GDM1 (cell line): ENCODE measurements around the gene PRAMEF5.
"Not testable (repeated sequence)": the region's sequence is repeated elsewhere in the genome, so short reads cannot be mapped to it uniquely, and the experiment has no call there.

Experiments used
- DNase-seq: peaks from one replicate; lab custom pipeline; 2025; lab: John Stamatoyannopoulos, UW

PRAMEF5 gene

DNA sequence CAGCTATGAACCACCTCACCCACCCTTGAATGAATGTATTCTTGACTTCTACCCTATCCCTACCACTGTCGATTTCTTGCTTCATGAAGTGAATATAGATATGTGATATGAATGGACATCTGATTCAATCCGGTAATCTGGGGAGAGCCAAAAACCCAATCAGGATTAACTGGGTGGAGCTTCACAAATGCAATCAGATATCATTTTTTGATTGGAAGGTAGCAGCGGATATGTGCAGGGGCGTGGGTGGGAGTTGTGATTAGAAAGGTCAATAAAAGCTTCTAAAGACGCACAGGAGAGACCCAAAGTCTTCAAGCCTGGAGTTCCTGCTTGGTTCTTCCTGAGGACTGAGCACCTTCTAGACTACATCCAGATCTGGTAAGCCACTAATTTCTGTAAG, at the start of gene PRAMEF5:
TSS of gene PRAMEF5 (plus strand) at position 301 of the 400 bp plus-strand sequence. CDS start 5,071 bp downstream, outside the sequence.
- not testable (repeated sequence) for DNase-seq

DNA sequence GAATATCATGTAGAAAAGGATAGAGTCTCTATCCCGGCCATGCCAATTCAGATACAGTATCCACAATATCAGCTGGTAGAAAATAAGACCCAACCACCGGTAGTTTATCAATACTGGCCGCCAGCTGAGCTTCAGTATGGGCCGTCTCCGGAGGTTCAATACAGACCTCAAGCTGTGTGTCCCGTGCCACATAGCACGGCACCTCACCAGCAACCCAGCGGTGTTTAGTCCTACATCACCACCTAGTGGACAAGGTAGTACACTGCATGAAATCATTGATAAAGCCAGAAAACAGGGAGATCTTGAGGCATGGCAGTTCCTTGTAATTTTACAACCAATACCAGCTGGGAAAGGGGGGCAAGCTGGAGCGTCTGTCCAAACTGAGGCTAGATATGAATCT, 45.3 kb upstream of the PRAMEF5 start:
- DNase-seq: not testable (repeated sequence)

DNA sequence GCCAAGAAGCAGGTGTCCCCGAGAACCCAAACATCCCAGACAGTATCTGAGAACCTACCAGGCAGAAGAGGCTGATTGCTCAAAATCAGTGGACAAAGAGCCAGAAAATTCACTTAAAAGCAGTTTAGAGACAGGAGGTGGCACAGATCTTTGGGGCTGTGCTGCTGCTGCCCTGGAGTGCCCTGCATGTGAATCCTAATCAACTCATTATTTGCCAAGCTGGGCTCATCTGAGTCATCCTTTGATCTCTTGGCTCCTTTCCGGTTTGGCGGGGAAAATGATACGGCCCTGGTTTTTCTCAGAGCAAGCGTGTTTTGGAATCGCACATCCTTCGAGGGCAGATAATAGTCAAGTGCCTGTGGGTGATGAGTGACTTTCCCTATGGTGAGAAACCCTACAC, 37.4 kb upstream of the PRAMEF5 start:
- not testable (repeated sequence) for DNase-seq

DNA sequence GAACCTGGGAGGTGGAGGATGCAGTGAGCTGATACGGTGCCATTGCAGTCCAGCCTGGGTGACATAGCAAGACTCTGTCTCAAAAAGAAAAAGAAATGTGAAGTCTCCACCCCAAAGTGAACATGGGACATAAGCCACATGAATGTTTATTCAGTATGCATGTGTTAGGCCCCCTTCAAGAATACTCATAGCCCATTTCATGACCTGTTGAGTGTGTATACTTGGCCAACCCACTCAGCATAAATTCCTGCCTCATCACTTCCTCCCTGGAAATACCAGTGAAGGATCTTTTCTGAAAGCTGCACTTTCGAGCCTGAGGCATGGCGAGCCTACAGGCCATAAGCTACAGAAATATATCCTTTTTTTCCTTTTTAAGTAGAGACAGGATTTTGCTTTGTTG, 34.8 kb upstream of the PRAMEF5 start:
- not testable (repeated sequence) for DNase-seq

DNA sequence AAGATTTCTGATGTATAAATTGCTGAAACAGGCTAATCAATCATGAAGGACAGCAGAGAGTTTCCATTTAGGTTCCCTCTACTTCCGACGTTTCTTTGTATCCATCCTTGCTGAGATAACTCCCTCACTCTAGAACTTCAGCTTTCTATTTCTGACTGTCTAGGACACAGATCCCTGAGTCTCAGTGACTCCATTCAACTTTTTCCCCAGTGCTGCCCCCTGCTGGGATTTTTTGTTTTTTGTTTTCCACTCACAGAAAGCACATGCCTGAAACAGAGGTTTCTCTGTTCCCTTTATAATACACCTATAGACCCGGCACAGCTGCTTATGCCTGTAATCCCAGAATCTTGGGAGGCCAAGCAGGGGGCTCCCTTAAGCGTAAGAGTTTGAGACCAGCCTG, 31.2 kb upstream of the PRAMEF5 start:
- not testable (repeated sequence) for DNase-seq

DNA sequence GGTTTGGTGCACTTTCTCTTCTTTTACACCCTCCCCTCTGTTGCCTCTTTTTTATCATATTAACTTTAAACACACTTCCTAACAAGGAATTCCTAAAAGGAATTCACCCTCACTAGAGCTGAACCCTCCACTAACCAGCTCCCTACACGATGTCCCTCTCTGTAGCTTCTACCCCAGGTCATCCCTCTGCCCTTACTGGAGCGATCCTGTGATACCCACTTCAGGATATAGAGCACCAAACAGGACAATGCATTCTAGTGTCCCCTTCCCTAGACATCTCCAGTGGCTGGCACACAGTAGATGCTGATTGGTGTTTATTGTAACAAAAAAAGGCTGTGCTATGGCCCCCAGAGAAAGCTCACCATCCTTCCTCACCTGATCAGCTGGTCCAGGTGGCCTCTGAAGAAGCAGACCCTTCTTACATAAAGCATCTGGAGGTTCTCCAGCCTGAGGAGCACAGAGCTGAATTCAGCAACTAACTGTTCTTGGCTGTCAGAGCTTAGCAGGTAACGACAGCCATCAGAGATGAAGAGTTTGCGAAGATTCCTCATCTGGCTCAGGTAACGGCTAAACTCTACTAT, 29.4 kb upstream of the PRAMEF5 start:
- no peak for DNase-seq

DNA sequence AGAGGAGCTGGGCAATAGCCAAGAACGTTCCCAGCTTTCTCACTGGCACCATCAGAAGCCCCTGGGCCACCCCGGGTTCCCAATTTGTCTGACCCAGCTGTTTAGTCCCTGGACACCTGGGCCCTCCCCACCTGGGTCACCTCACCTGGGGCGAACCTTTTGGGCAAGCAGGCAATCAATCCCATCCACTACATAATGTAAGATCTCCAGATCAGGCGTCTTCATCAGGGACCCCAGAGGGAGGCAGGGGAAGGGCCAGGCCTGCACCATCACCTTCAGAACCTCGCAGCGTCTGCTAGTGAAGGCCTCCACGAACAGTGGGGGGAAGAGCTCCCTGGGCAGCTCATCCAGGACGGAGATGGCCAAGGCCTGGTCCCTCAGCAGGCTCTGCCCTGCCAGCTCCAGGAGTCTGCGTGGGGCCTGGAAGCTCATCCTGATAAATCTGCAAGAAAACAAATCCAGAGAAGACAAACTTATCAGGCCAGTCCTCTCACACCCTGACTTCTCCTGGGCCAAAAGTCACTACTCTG, 28.3 kb upstream of the PRAMEF5 start, which contains the start of gene PRAMEF18:
TSS of gene PRAMEF18 (minus strand) at position 480 of the 530 bp plus-strand sequence. CDS start at position 432, 48 bp downstream.
- not testable (repeated sequence) for DNase-seq

DNA sequence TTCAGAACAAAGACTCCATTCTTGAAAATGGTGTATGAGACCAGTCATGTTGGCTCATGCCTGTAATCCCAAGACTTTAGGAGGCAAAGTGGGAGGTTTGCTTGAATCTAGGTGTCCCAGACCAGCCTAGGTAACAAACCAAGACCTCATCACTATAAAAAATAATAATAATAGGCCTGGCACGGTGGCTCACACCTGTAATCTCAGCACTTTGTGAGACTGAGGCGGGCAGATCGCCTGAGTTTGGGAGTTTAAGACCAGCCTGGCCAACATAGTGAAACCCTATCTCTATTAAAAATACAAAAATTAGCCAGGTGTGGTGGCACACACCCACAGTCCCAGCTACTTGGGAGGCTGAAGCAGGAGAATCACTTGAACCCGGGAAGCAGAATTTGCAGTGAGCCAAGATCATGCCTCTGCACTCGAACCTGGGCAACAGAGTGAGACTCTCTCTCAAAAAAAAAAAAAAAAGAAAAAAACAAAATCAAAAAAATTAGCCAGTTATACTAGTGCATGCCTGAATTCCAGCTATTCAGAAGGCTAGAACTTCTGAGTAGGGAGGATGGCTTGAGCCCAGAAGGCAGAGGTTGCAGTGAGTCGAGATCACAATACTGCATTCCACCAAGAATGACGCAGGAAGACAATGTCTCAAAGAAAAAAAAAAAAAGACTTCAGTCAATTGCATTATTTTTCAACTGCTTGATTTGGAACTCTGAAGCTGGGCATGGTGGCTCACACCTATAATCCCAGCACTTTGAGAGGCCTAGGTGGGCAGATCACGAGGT, 26.5 kb upstream of the PRAMEF5 start:
- not testable (repeated sequence) for DNase-seq

DNA sequence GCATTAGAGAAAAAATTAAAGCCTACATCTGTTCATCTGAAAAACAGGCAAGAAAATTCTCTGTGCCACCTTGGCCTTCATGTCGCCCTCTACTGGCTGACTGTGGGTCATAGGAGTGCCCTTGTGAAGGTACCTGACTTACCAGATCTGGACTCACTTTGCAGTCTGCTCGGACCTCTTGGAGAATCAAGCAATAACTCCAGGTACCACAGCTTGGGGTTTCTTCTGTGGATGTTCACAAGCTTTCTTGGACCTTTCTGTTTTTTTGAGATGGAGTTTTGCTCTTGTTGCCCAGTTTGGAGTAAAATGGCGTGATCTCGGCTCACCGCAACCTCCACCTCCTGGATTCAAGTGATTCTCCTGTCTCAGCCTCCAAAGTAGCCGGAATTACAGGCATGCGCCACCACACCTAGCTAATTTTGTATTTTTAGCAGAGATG, 25.6 kb upstream of the PRAMEF5 start:
- peak; percentile 5 for DNase-seq

DNA sequence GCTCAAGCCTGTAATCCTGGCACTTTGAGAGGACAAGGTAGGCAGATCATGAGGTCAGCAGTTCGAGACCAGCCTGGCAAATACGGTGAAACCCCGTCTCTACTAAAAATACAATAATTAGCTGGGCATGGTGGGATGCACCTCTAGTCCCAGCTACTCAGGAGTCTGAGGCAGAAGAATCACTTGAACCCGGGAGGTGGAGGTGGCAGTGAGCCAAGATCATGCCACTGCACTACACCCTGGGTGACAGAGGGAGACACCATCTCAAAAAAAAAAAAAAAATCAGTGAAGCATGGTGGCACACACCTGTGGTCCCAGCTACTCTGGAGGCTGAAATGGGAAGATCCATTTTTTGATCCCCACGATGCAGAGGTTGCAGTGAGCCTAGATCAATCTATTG, 23.9 kb upstream of the PRAMEF5 start:
- not testable (repeated sequence) for DNase-seq

DNA sequence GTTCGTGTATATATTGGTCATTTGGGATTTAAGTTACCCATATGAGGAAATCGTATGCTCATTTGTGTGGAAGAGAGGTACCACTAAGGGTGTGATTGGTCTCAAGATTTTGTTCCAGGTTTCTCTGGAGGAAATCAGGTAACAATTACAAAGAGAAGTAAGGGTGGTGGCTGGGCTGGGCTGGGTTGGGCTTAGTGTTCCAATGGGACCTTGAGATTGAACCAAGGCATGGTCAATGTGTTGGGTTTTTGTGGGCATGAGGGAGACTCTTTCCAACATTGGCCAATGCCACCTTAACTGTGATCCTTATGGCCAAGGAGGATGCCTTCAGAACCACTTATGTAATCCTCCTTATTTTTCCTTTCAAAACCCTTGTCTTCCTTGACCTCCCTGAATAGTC, 23.4 kb upstream of the PRAMEF5 start:
- not testable (repeated sequence) for DNase-seq

DNA sequence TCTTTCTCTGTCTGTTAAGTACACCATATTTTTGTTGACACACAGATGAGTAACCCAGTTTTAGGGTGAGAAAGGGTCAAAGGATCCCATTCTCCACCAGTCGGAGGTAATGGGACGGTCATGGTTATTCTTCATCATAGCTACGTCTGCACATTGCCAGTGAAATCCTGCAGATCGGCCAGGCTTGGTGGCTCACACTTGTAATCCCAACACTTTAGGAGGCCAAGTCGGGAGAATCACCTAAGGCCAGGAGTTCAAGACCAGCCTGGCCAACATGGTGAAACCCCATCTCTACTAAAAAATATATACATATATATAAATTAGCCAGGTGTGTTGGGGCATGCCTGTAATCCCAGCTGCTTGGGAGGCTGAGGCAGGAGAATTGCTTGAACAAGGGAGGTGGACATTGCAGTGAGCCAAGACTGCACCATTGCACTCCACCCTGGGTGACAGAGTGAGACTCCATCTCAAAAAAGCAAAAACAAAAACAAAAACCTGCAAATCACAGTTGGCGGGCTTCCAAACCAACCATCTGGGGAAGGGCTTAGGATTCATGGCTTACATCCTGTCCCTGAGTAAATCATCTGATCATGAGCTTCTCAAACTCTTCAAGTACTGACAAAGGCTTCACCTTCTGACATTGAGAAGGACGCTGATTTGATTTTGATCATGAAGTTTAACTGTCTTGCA, 22.8 kb upstream of the PRAMEF5 start:
- not testable (repeated sequence) for DNase-seq

DNA sequence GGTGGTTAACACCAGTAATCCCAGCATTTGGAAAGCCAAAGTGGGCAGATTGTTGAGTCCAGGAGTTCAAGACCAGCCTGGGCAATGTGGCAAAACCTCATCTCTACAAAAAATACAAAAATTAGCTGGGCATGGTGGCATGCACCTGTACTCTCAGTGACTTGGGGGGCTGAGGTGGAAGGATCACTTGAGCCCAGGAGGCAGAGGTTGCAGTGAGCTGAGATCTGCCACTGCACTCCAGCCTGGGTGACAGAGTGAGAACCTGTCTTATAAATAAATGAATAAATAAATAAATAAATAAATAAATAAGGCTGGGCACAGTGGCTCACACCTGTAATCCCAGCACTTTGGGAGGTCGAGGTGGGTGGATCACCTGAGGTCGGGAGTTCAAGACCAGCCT, 21.9 kb upstream of the PRAMEF5 start:
- DNase-seq: not testable (repeated sequence)

DNA sequence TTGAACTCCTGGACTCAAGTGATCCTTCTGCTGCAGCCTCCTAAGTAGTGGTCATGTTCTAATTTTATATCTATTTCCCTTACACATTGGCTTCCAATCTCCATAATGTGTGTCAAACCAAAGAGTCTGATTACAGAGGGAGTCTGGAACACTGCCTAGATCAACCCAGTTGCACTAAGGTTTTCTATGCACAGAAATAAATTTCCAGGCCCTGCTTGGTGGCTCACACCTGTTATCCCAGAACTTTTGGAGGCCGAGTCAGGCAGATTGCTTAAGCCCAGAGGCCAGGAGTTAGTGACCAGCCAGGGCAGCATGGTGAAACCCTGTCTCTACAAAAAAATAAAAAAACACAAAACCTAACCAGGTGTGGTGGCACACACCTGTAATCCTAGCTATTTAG, 19.9 kb upstream of the PRAMEF5 start:
- DNase-seq: not testable (repeated sequence)

DNA sequence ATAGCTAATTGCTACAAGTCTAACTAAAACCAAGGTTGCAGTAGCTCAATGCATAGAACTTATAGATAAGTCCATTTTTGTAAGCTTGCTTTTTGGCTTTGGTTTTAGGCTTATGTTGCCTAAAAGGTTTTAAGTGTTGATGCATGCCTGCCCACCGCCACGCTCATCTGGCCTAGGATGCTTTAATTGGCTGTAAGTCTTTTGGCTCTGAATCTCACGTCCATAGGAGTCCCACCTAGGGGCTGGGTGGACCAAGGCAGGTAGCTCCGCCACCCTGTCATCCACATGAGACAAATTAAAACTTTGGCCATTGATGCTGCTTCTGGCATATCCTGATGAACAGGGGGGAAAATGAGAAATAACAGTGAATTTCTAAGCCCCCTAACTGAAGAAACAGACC, 16.4 kb upstream of the PRAMEF5 start:
- not testable (repeated sequence) for DNase-seq

DNA sequence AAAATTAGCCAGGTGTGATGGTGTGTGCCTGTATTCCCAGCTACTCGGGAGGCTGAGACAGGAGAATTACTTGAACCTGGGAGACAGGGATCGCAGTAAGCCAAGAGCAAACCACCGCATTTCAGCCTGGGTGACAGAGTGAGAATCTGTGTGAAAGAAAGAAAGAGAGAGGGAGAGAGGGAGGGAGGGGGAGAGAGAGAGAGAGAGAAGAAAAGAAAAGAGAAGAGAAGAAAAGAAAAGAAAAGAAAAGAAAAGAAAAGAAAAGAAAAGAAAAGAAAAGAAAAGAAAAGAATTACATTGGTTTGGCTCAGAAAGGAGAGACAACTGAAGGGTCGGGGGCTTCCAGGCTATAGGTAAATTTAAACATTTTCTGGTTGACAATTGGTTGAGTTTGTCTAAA, 14.4 kb upstream of the PRAMEF5 start:
- DNase-seq: not testable (repeated sequence)

DNA sequence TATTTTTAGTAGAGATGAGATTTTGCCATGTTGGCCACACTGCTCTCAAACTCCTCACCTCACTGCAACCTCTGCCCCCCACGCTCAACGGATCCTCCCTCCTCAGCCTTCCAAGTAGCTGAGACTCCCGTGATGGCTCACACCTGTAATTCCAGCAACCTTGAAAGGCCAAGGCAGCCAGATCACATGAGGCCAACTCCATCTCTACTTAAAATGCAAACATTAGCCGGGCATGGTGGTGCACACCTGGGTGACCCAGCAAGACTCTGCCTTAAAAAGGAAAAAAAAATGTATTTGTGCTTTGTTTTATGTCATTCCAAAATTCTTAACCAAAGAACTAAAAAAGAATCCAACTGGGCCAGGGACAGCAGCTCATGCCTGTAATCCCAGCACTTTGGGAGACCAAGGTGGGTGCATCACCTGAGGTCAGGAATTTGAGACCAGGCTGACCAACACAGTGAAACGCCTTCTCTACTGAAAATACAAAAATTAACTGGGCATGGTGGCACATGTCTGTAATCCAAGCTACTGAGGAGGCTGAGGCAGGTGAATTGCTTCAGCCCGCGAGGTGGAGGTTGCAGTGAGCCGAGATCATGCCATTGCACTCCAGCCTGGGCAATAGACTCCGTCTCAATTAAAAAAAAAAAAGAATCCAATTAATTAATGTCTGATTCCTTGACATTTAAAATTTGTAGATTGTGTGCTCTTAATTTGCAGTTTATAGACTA, 10.3 kb upstream of the PRAMEF5 start:
- DNase-seq: not testable (repeated sequence)

DNA sequence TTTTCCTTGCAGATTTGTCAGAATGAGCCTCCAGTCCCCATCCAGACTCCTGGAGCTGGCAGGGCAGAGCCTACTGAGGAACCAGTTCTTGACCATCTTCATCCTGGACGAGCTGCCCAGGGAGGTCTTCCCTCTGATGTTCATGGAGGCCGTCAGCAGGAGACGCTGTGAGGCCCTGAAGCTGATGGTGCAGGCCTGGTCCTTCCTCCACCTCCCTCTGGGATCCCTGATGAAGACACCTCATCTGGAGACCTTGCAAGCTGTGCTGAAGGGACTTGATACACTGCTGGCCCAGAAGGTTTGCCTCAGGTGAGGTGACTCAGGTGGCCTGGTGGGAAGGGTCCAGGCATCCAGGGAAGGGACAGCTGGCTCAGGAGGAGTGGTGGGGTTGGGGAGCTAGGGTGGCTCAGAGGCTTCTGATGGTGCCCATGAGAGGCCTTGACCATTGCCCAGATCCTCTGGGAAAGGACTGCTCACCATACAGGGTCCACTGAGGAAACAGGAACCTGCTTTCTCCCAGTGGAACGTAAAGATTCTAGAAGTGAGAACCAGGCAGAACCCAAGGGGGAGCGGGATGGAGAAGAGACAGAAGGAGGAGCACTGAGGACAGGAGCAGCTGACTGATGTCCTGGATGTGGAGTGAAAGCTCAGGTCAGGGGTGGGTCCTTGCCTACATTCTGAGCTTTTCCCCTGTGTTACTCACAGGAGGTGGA, 8.0 kb upstream of the PRAMEF5 start:
- DNase-seq: not testable (repeated sequence)

DNA sequence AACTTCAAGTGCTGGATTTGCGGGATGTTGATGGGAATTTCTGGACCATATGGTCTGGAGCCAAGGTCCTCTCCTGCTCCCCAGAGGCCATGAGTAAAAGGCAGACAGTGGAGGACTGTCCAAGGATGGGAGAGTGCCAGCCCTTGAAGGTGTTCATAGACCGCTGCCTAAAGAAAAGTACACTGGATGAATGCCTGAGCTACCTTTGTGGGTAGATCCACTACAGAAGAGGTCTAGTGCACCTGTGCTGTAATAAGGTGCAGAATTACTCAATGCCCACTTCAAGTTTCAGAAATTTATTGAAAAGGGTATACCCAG, 7.5 kb upstream of the PRAMEF5 start:
- DNase-seq: not testable (repeated sequence)

DNA sequence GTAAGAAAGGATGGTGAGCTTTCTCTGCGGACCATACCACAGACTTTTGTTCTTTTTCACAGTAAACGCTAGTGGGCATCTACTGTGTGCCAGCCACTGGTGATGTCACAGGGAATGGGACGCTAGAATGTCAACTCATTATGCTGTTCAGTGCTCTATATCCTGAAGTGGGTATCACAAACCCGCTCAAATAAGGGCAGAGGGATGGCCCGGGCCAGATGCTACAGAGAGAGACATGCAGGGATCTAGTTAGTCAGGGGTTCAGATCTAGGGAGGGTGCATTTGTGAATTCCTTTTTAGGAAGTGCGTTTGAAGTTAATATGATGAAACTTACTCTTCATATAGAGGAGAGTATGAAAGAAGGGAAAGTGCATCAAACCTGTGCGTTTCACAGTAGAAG, 6.9 kb upstream of the PRAMEF5 start:
- DNase-seq: not testable (repeated sequence)

DNA sequence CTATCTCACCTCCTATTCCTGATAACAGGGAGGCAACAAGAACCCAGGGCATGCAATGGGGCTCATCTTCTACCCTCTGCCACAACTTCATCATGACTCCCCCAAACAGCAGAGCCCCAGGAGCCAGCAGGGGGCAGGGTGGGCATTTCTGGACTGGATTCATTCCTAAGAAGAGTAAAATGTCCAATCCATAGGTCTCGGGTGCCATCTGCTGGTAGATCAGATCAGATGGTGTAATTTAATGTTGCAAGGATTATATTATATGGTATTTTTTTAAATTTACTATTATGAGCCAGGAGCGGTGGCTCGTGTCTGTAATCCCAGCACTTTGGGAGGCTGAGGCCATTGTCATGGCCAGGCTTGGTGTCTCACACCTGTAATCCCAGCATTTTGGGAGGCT, 11.1 kb downstream of the PRAMEF5 start:
- DNase-seq: not testable (repeated sequence)
